HepG2 (cell line): ENCODE measurements around the gene SENP6. TPM values are rescaled to one million over a fixed set of nuclear protein-coding genes. Genes with fewer than 3 reads are reported as not detected.

ENCODE experiments used
- CBX2 ChIP-seq, 2 experiments: fragments of 200-600 bp in 1 of 2; sonication (generic); formaldehyde crosslinking in 1 of 2; IDR thresholded peaks; 2 replicates each; pipeline versions ENCODE4 v1.7.0 to v1.8.1; 2018 to 2022; ENCODE audit warnings: low read depth in 2 of 2, low read length in 1 of 2, mild to moderate bottlenecking in 1 of 2, missing genetic modification reagents in 1 of 2
- DMTF1 ChIP-seq: sonication (generic); formaldehyde crosslinking; IDR thresholded peaks from 2 replicates; pipeline ENCODE4 v1.4.0; 2020; ENCODE audit warnings: mild to moderate bottlenecking, missing genetic modification reagents
- DNMT3B ChIP-seq: conservative IDR thresholded peaks from 2 replicates; pipeline ENCODE4 v1.6.1; 2016; ENCODE audit warnings: missing biosample characterization, control low read depth
- EHMT2 ChIP-seq: fragments of 200-600 bp; sonication (generic); IDR thresholded peaks from 2 replicates; pipeline ENCODE4 v1.7.0; 2017; ENCODE audit warnings: antibody characterized with exemption, low read depth, low read length, borderline replicate concordance
- ELF4 ChIP-seq: sonication (generic); formaldehyde crosslinking; IDR thresholded peaks from 2 replicates; pipeline ENCODE4 v1.5.0; 2020; ENCODE audit warnings: missing genetic modification reagents, mild to moderate bottlenecking, moderate library complexity, borderline replicate concordance
- IKZF5 ChIP-seq: IDR thresholded peaks from 2 replicates; pipeline ENCODE4 v1.6.1; 2018; ENCODE audit warnings: missing genetic modification reagents, mild to moderate bottlenecking, missing compliant biosample characterization
- KLF9 ChIP-seq: IDR thresholded peaks from 2 replicates; pipeline ENCODE4 v1.6.1; 2016; ENCODE audit warnings: low read depth
- MAZ ChIP-seq, 2 experiments: sonication (generic) in 1 of 2; formaldehyde crosslinking in 1 of 2; IDR thresholded peaks; 2 replicates each; pipeline versions ENCODE4 v1.5.0 to v1.6.1; 2012 to 2020; ENCODE audit warnings: low read depth in 2 of 2, mild to moderate bottlenecking in 2 of 2, borderline replicate concordance in 1 of 2, improper control_type of control experiment in 1 of 2, low read length in 1 of 2, missing genetic modification reagents in 1 of 2, moderate library complexity in 1 of 2
- MTERF4 ChIP-seq: sonication (generic); formaldehyde crosslinking; IDR thresholded peaks from 2 replicates; pipeline ENCODE4 v1.8.0; 2023; ENCODE audit warnings: mild to moderate bottlenecking, missing genetic modification reagents
- RBM39 ChIP-seq: fragments of 200-400 bp; formaldehyde crosslinking; IDR thresholded peaks from one replicate; pipeline ENCODE4 v1.6.1; 2018; ENCODE audit warnings: antibody characterized with exemption, mild to moderate bottlenecking, low read depth, low read length; ENCODE audit not compliant: poor library complexity, severe bottlenecking
- SAFB2 ChIP-seq: sonication (generic); formaldehyde crosslinking; IDR thresholded peaks from 2 replicates; pipeline ENCODE4 v1.5.1; 2020; ENCODE audit warnings: missing genetic modification reagents, low read depth, mild to moderate bottlenecking, borderline replicate concordance
- SOX5 ChIP-seq: IDR thresholded peaks from 2 replicates; pipeline ENCODE4 v1.6.1; 2016; ENCODE audit warnings: borderline replicate concordance
- SP1 ChIP-seq, 2 experiments: fragments of 450-650 bp in 1 of 2; sonication (generic) in 1 of 2; formaldehyde crosslinking in 1 of 2; IDR thresholded peaks; 2 replicates each; pipeline versions ENCODE4 v1.4.0 to v1.6.1; 2016 to 2020; ENCODE audit warnings: missing genetic modification reagents in 1 of 2
- TIGD3 ChIP-seq: sonication (generic); formaldehyde crosslinking; IDR thresholded peaks from 2 replicates; pipeline ENCODE4 v1.5.1; 2020; ENCODE audit warnings: mild to moderate bottlenecking, missing genetic modification reagents, borderline replicate concordance
- ZNF564 ChIP-seq: sonication (generic); formaldehyde crosslinking; IDR thresholded peaks from 2 replicates; pipeline ENCODE4 v1.8.1; 2023; ENCODE audit warnings: mild to moderate bottlenecking, missing genetic modification reagents
- ZNF567 ChIP-seq: sonication (generic); formaldehyde crosslinking; IDR thresholded peaks from 2 replicates; pipeline ENCODE4 v1.8.1; 2023; ENCODE audit warnings: mild to moderate bottlenecking, missing genetic modification reagents, borderline replicate concordance
- ZNF678 ChIP-seq: sonication (generic); formaldehyde crosslinking; IDR thresholded peaks from 2 replicates; pipeline ENCODE4 v1.4.0; 2020; ENCODE audit warnings: mild to moderate bottlenecking, missing genetic modification reagents
- ZNF782 ChIP-seq: sonication (generic); formaldehyde crosslinking; IDR thresholded peaks from 2 replicates; pipeline ENCODE4 v1.4.0; 2020; ENCODE audit warnings: missing genetic modification reagents, mild to moderate bottlenecking, borderline replicate concordance
- polyA plus RNA-seq, 8 experiments: library from polyadenylated mRNA; depleted of rRNA in 3 of 8; stranded (reverse) in 7 of 8; unstranded in 1 of 8; fragments of >200 nt; fragmentation: Illumina TruSeq in 4 of 8; extraction: Trizol in 4 of 8; gene quantifications; 2 replicates each; pipeline versions ENCODE4 v1.2.1 to v1.2.3, GENCODE V29; 2011 to 2016; ENCODE audit warnings: low read depth in 4 of 8, missing spikeins in 1 of 8, mixed read lengths in 1 of 8; ENCODE audit not compliant: insufficient read depth in 1 of 8
- total RNA-seq, 5 experiments: library from RNA; depleted of rRNA; stranded (reverse); fragments of >200 nt; fragmentation: Illumina TruSeq; extraction: Trizol; gene quantifications; 2 replicates each; pipeline ENCODE4 v1.2.3, GENCODE V29; 2016; ENCODE audit warnings: low read depth in 1 of 5
- TF ChIP-seq, protein P1 (sequence below): IDR thresholded peaks from 2 replicates; pipeline ENCODE4 v1.6.1; 2016; ENCODE audit warnings: missing compliant biosample characterization, missing genetic modification reagents, borderline replicate concordance

Gene SENP6
- total and polyA plus RNA-seq, 2 of the 13 experiments (the other 11 are each of a cell fraction or from before 2014, with no cell fraction given), result 21.9 to 50.1 TPM

GRCh38 chr6:75601304-75602245, at the start of gene SENP6 (continued):
- TF ChIP-seq, protein P1, sequence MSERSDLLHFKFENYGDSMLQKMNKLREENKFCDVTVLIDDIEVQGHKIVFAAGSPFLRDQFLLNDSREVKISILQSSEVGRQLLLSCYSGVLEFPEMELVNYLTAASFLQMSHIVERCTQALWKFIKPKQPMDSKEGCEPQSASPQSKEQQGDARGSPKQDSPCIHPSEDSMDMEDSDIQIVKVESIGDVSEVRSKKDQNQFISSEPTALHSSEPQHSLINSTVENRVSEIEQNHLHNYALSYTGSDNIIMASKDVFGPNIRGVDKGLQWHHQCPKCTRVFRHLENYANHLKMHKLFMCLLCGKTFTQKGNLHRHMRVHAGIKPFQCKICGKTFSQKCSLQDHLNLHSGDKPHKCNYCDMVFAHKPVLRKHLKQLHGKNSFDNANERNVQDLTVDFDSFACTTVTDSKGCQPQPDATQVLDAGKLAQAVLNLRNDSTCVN, result no peak
- TF ChIP-seq DMTF1, result no peak
- no peak for TF ChIP-seq CBX2 (IDR thresholded peaks at IDR 0.05; ENCODE audit: low read depth, low read length)
- TF ChIP-seq CBX2 (CRISPR knock-in tag; IDR thresholded peaks at IDR 0.05; ENCODE audit: low read depth), result no peak
- peak; percentile 87 for TF ChIP-seq RBM39
- no peak for TF ChIP-seq KLF9 (CRISPR knock-in tag)
- TF ChIP-seq SAFB2, result peak; percentile 60; the same call in 1 of the 2 replicates
- TF ChIP-seq MAZ (IDR thresholded peaks at IDR 0.05; ENCODE audit: borderline replicate concordance, low read depth, low read length), result peak; percentile 74; the same call in 1 of the 2 replicates
- peak; percentile 88 for TF ChIP-seq MAZ (CRISPR knock-in tag; IDR thresholded peaks at IDR 0.05; ENCODE audit: low read depth)
- no peak for TF ChIP-seq ELF4 (CRISPR knock-in tag)
- peak; percentile 72; the same call in 1 of the 2 replicates for TF ChIP-seq ZNF678 (CRISPR knock-in tag)
- TF ChIP-seq ZNF564 (CRISPR knock-in tag), result no peak; the same call in 1 of the 2 replicates
- no peak for TF ChIP-seq TIGD3
- peak; percentile 75 for TF ChIP-seq IKZF5 (CRISPR knock-in tag)
- no peak for TF ChIP-seq ZNF567 (CRISPR knock-in tag)
- no peak for TF ChIP-seq SP1 (IDR thresholded peaks at IDR 0.05)
- TF ChIP-seq SP1 (CRISPR knock-in tag; IDR thresholded peaks at IDR 0.05), result no peak
- no peak for TF ChIP-seq EHMT2
- TF ChIP-seq DNMT3B, result 0 out of 2 replicates have a peak, but pooled peaks have one; percentile 32
- peak; percentile 92; the same call in 1 of the 2 replicates for TF ChIP-seq MTERF4 (CRISPR knock-in tag)
- no peak; the same call in 1 of the 2 replicates for TF ChIP-seq ZNF782 (CRISPR knock-in tag)
- no peak for TF ChIP-seq SOX5 (CRISPR knock-in tag)
